Liver (tissue), 3 donors: Measurements from ENCODE around the gene GPR42.

Source experiments
- EGR1 ChIP-seq, 2 donors: IDR thresholded peaks; 2 replicates each; pipeline ENCODE4 v1.6.1; 2016 to 2018; ENCODE audit warnings: antibody characterized with exemption in 2 of 2, low read depth in 2 of 2
- FOXA1 ChIP-seq: IDR thresholded peaks from 2 replicates; pipeline ENCODE4 v1.6.1; 2016; ENCODE audit warnings: antibody characterized with exemption
- HNF4A ChIP-seq, 2 donors: conservative IDR thresholded peaks; 2 replicates each; pipeline ENCODE4 v1.6.1; 2016; ENCODE audit warnings: antibody characterized with exemption in 2 of 2, mild to moderate bottlenecking in 2 of 2
- JUND ChIP-seq, 2 donors: IDR thresholded peaks; 2 replicates each; pipeline ENCODE4 v1.6.1; 2016; ENCODE audit warnings: antibody characterized with exemption in 2 of 2
- MAX ChIP-seq: IDR thresholded peaks from 2 replicates; pipeline ENCODE4 v1.6.1; 2016; ENCODE audit warnings: antibody characterized with exemption
- RAD21 ChIP-seq, 2 donors: IDR thresholded peaks; 2 replicates each; pipeline ENCODE4 v1.6.1; 2016; ENCODE audit warnings: antibody characterized with exemption in 2 of 2, mild to moderate bottlenecking in 2 of 2
- REST ChIP-seq: IDR thresholded peaks from 2 replicates; pipeline ENCODE4 v1.6.1; 2016; ENCODE audit warnings: antibody characterized with exemption, mild to moderate bottlenecking
- RXRA ChIP-seq, 2 donors: IDR thresholded peaks; 2 replicates each; pipeline ENCODE4 v1.6.1; 2017 to 2018; ENCODE audit warnings: antibody characterized with exemption in 2 of 2, mild to moderate bottlenecking in 1 of 2
- TAF1 ChIP-seq: conservative IDR thresholded peaks from 2 replicates; pipeline ENCODE4 v1.6.1; 2016; ENCODE audit warnings: antibody characterized with exemption, mild to moderate bottlenecking
- YY1 ChIP-seq: IDR thresholded peaks from 2 replicates; pipeline ENCODE4 v1.6.1; 2016; ENCODE audit warnings: antibody characterized with exemption, mild to moderate bottlenecking
- TF ChIP-seq, protein P1 (sequence below): fragments of 150-350 bp; IDR thresholded peaks from 2 replicates; pipeline ENCODE4 v1.5.1; 2017; ENCODE audit warnings: improper control_type of control experiment, low read depth, low read length; ENCODE audit not compliant: missing input control
- donor health status: healthy.
- donor health status: healthy.

- TF ChIP-seq, protein P1, sequence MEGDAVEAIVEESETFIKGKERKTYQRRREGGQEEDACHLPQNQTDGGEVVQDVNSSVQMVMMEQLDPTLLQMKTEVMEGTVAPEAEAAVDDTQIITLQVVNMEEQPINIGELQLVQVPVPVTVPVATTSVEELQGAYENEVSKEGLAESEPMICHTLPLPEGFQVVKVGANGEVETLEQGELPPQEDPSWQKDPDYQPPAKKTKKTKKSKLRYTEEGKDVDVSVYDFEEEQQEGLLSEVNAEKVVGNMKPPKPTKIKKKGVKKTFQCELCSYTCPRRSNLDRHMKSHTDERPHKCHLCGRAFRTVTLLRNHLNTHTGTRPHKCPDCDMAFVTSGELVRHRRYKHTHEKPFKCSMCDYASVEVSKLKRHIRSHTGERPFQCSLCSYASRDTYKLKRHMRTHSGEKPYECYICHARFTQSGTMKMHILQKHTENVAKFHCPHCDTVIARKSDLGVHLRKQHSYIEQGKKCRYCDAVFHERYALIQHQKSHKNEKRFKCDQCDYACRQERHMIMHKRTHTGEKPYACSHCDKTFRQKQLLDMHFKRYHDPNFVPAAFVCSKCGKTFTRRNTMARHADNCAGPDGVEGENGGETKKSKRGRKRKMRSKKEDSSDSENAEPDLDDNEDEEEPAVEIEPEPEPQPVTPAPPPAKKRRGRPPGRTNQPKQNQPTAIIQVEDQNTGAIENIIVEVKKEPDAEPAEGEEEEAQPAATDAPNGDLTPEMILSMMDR: no peak
- TF ChIP-seq RXRA (IDR thresholded peaks at IDR 0.05) (no peak), FOXA1 (no peak), REST (no peak), TAF1 (no peak), MAX (no peak), RAD21 (IDR thresholded peaks at IDR 0.05) (no peak), JUND (IDR thresholded peaks at IDR 0.05) (no peak), HNF4A (conservative IDR thresholded peaks at IDR 0.05) (no peak), EGR1 (IDR thresholded peaks at IDR 0.05; ENCODE audit: low read depth in 2 of 2) (no peak), YY1 (no peak)
Measured at GRCh38 chr19:35344511-35345031, 26.3 kb upstream of the GPR42 start.
